ENCODE measurements around the gene AIFM1. TPM values are rescaled to one million over a fixed set of nuclear protein-coding genes. Genes with fewer than 3 reads are reported as not detected.

The AIFM1 gene
- polyA plus RNA-seq, 2 of the 4 experiments (the other 2 are of a cell fraction), result 90.2 to 103 TPM

- no peak for ATAC-seq
- no peak for TF ChIP-seq ATOH8 (CRISPR knock-in tag; IDR thresholded peaks at IDR 0.05; ENCODE audit: low read depth)
- no peak for TF ChIP-seq EHMT2 (IDR thresholded peaks at IDR 0.05; ENCODE audit: low read depth)
- TF ChIP-seq CTCF (IDR thresholded peaks at IDR 0.05), result no peak
- TF ChIP-seq CHD2 (IDR thresholded peaks at IDR 0.05; ENCODE audit: low read length, partially characterized antibody), result no peak
- TF ChIP-seq POLR2AphosphoS2 (conservative IDR thresholded peaks at IDR 0.05; ENCODE audit: low read length), result no peak
- TF ChIP-seq JUNB (IDR thresholded peaks at IDR 0.05), result no peak
- no peak for TF ChIP-seq CHD4 (IDR thresholded peaks at IDR 0.05; ENCODE audit: borderline replicate concordance)
- no peak for TF ChIP-seq EHF (CRISPR knock-in tag; IDR thresholded peaks at IDR 0.05)
- TF ChIP-seq HOXB13 (CRISPR knock-in tag; IDR thresholded peaks at IDR 0.05; ENCODE audit: low read depth), result no peak
- TF ChIP-seq GATA3 (IDR thresholded peaks at IDR 0.05; ENCODE audit: borderline replicate concordance), result no peak
- TF ChIP-seq ESRRA (IDR thresholded peaks at IDR 0.05; ENCODE audit: borderline replicate concordance, low read length), result no peak
- no peak for TF ChIP-seq CBX2 (IDR thresholded peaks at IDR 0.05; ENCODE audit: borderline replicate concordance, low read depth)
- no peak for TF ChIP-seq ELK1 (IDR thresholded peaks at IDR 0.05; ENCODE audit: low read depth, low read length)
- no peak for TF ChIP-seq TP53 (CRISPR knock-in tag; IDR thresholded peaks at IDR 0.05)
- POLR2A ChIA-PET, result no interaction called here
- 86% methylated on average over 11 of the region's 11 CpGs for WGBS (ENCODE audit: missing lambda C conversion rate)
- H3K9me3 ChIP-seq, result no peaks in the 10 kb centered on the region
- FAIRE-seq, result no peak
- H3K27ac ChIP-seq, result no peak overlapping the region
- CTCF ChIA-PET, result interaction anchor here (0.6 to 1.5 kb wide), 4 partner anchors 25 to 106 kb away, joined by 3 to 4 read pairs (median 3); no protein-coding TSS in a partner anchor
- H3K4me3 ChIP-seq, result no peak overlapping the region
- DNase-seq (ENCODE audit: low read depth in 1 of 2, low spot score in 1 of 2), result no peak
- 0 out of 3 replicates have a peak, but pooled peaks cover 3% of the 10 kb centered on the region for H3K4me1 ChIP-seq
- H3K4me2 ChIP-seq, result no peak overlapping the region
Observed at GRCh38 chrX:130085551-130086446, 79.8 kb downstream of the AIFM1 start.

GRCh38 chrX:130084631-130085237, 80.9 kb downstream of the AIFM1 start:
- Histone ChIP-seq H3K27ac (no peak overlapping the region), H3K4me3 (no peak overlapping the region), H3K4me1 (0 out of 3 replicates have a peak, but pooled peaks cover 3% of the 10 kb centered on the region), H3K4me2 (no peak overlapping the region), H3K9me3 (no peaks in the 10 kb centered on the region)
- WGBS (ENCODE audit: missing lambda C conversion rate), result 88% methylated on average over 5 of the region's 9 CpGs
- ChIA-PET CTCF (interaction anchor here (0.6 to 1.5 kb wide), 3 partner anchors 24 to 107 kb away, joined by 3 to 4 read pairs (median 4); no protein-coding TSS in a partner anchor), POLR2A (no interaction called here)
- no peak for ATAC-seq
- no peak for DNase-seq (ENCODE audit: low read depth in 1 of 2, low spot score in 1 of 2)
- TF ChIP-seq ZSCAN20 (CRISPR knock-in tag; IDR thresholded peaks at IDR 0.05), result no peak
- TF ChIP-seq ZNF302 (CRISPR knock-in tag; IDR thresholded peaks at IDR 0.05), result no peak
- no peak for TF ChIP-seq CHD4 (IDR thresholded peaks at IDR 0.05; ENCODE audit: borderline replicate concordance)
- TF ChIP-seq NR3C1 (IDR thresholded peaks at IDR 0.05), result no peak
- TF ChIP-seq SMC3 (IDR thresholded peaks at IDR 0.05), result no peak
- TF ChIP-seq HES2 (IDR thresholded peaks at IDR 0.05), result no peak
- TF ChIP-seq ELK1 (IDR thresholded peaks at IDR 0.05; ENCODE audit: low read depth, low read length), result no peak
- no peak for TF ChIP-seq KDM1A (IDR thresholded peaks at IDR 0.05; ENCODE audit: low read depth)
- no peak for TF ChIP-seq REST (IDR thresholded peaks at IDR 0.05)
- no peak for TF ChIP-seq TFCP2L1 (CRISPR knock-in tag; IDR thresholded peaks at IDR 0.05)
- FAIRE-seq, result no peak

Measured in A549 (cell line).